H1 (cell line): ENCODE measurements around the gene TBC1D22A. TPM values are rescaled to one million over a fixed set of nuclear protein-coding genes. Genes with fewer than 3 reads are reported as not detected.

ENCODE experiments used
- CTCF ChIA-PET: fragments of 300-600 bp; sonication (Branson Sonifier 250); formaldehyde crosslinking; loops from one replicate; lab custom pipeline; 2021; ENCODE audit not compliant: partially characterized antibody; lab: Charles Lee
- POLR2A ChIA-PET: fragments of 300-600 bp; sonication (Branson Sonifier 250); formaldehyde crosslinking; loops from one replicate; lab custom pipeline; 2021; ENCODE audit warnings: inconsistent platforms; ENCODE audit not compliant: partially characterized antibody; lab: Charles Lee
- DNase-seq, 2 experiments: peaks; one replicate each; pipeline versions ENCODE4 v3.0.0 to v3.0.0-alpha.2; 2010 to 2022; ENCODE audit warnings: low spot score in 2 of 2, low read depth in 1 of 2, mixed read lengths in 1 of 2
- FAIRE-seq: peaks from 2 replicates; lab custom pipeline; 2011; peaks lifted over from hg19 to GRCh38; lab: Jason Lieb, UNC
- H2AFZ ChIP-seq: 2 replicates; pipeline ENCODE4 v1.8.1; 2012; ENCODE audit warnings: low read length, inconsistent platforms
- H2AK5ac ChIP-seq: 2 replicates; pipeline ENCODE4 v1.6.1; 2013; ENCODE audit warnings: low read depth, low read length
- H2BK120ac ChIP-seq: replicated peaks from 2 replicates; pipeline ENCODE3; 2013; ENCODE audit warnings: low read depth, low read length, inconsistent platforms
- H2BK12ac ChIP-seq: 2 replicates; pipeline ENCODE4 v1.6.1; 2013; ENCODE audit warnings: low read depth, low read length
- H2BK15ac ChIP-seq: 2 replicates; pipeline ENCODE4 v1.6.1; 2013; ENCODE audit warnings: low read length
- H2BK20ac ChIP-seq: 2 replicates; pipeline ENCODE4 v1.6.1; 2013; ENCODE audit warnings: low read length
- H2BK5ac ChIP-seq: 2 replicates; pipeline ENCODE4 v1.6.1; 2013; ENCODE audit warnings: low read depth, low read length
- H3K14ac ChIP-seq: 2 replicates; pipeline ENCODE4 v1.6.1; 2013; ENCODE audit warnings: inconsistent platforms; ENCODE audit not compliant: insufficient read length
- H3K18ac ChIP-seq: 2 replicates; pipeline ENCODE4 v1.6.1; 2013; ENCODE audit warnings: low read length; ENCODE audit errors: extremely low read depth
- H3K23ac ChIP-seq: 2 replicates; pipeline ENCODE4 v1.6.1; 2013; ENCODE audit warnings: inconsistent platforms; ENCODE audit not compliant: insufficient read length
- H3K23me2 ChIP-seq: 2 replicates; pipeline ENCODE4 v1.6.1; 2013; ENCODE audit warnings: low read depth, low read length
- H3K27ac ChIP-seq: 2 replicates; pipeline ENCODE4 v1.6.1; 2011; ENCODE audit warnings: low read depth, low read length, inconsistent platforms
- H3K27me3 ChIP-seq, 4 experiments: replicated peaks in 1 of 4; 1 replicate in 1 of 4; 2 replicates in 3 of 4; pipeline versions ENCODE4 v1.6.1 to v1.8.1; 2011 to 2013; ENCODE audit warnings: low read length in 3 of 4, mild to moderate bottlenecking in 3 of 4, inconsistent platforms in 2 of 4, mixed read lengths in 2 of 4, moderate library complexity in 1 of 4; ENCODE audit not compliant: control insufficient read depth in 3 of 4, insufficient read depth in 3 of 4; ENCODE audit errors: extremely low read depth in 1 of 4
- H3K36me3 ChIP-seq, 4 experiments: 2 replicates each; pipeline versions ENCODE4 v1.6.1 to v1.8.1; 2011 to 2013; ENCODE audit warnings: mild to moderate bottlenecking in 4 of 4, low read length in 3 of 4, moderate library complexity in 2 of 4, control low read depth in 1 of 4, inconsistent platforms in 1 of 4; ENCODE audit not compliant: insufficient read depth in 4 of 4, control insufficient read depth in 2 of 4
- H3K4ac ChIP-seq: replicated peaks from 2 replicates; pipeline ENCODE3; 2013; ENCODE audit warnings: low read length, low read depth, mixed read lengths, inconsistent platforms; ENCODE audit not compliant: insufficient read length
- H3K4me1 ChIP-seq, 4 experiments: replicated peaks in 1 of 4; 1 replicate in 1 of 4; 2 replicates in 3 of 4; pipeline versions ENCODE4 v1.6.1 to v1.8.1; 2011 to 2013; ENCODE audit warnings: low read length in 3 of 4, inconsistent platforms in 2 of 4, mixed read lengths in 1 of 4; ENCODE audit not compliant: insufficient read depth in 4 of 4, control insufficient read depth in 3 of 4
- H3K4me2 ChIP-seq, 2 experiments: 2 replicates each; pipeline versions ENCODE4 v1.6.1 to v1.8.1; 2011 to 2013; ENCODE audit warnings: low read depth in 2 of 2, low read length in 2 of 2, control low read depth in 1 of 2, inconsistent platforms in 1 of 2, mild to moderate bottlenecking in 1 of 2; ENCODE audit not compliant: insufficient read depth in 1 of 2
- H3K4me3 ChIP-seq, 4 experiments: fragments of 200-600, 300-600 bp in 1 of 4; sonication (generic), shearing (Covaris generic), sonication (Bioruptor Twin) in 1 of 4; 2 replicates each; pipeline versions ENCODE4 v1.5.1 to v1.8.1; 2011 to 2016; ENCODE audit warnings: low read length in 4 of 4, low read depth in 3 of 4, control low read depth in 2 of 4, inconsistent platforms in 2 of 4, mild to moderate bottlenecking in 2 of 4, mixed read lengths in 1 of 4, moderate library complexity in 1 of 4; ENCODE audit not compliant: insufficient read depth in 2 of 4; ENCODE audit errors: extremely low read depth in 1 of 4
- H3K56ac ChIP-seq: replicated peaks from 2 replicates; pipeline ENCODE3; 2013; ENCODE audit warnings: low read depth, mild to moderate bottlenecking, mixed read lengths, low read length, inconsistent platforms; ENCODE audit not compliant: insufficient read length
- H3K79me1 ChIP-seq: 2 replicates; pipeline ENCODE4 v1.6.1; 2013; ENCODE audit warnings: low read depth, low read length, control low read depth
- H3K79me2 ChIP-seq, 2 experiments: 2 replicates each; pipeline versions ENCODE4 v1.6.1 to v1.8.1; 2012 to 2013; ENCODE audit warnings: low read length in 2 of 2, mild to moderate bottlenecking in 2 of 2, inconsistent platforms in 1 of 2; ENCODE audit not compliant: insufficient read depth in 2 of 2, control insufficient read depth in 1 of 2
- H3K9ac ChIP-seq, 4 experiments: replicated peaks in 1 of 4; 1 replicate in 1 of 4; 2 replicates in 3 of 4; pipeline versions ENCODE4 v1.6.1 to v1.8.1; 2011 to 2013; ENCODE audit warnings: low read depth in 3 of 4, low read length in 3 of 4, control low read depth in 2 of 4, mild to moderate bottlenecking in 2 of 4, moderate library complexity in 2 of 4, inconsistent platforms in 1 of 4; ENCODE audit errors: extremely low read depth in 1 of 4
- H3K9me3 ChIP-seq, 2 experiments: 2 replicates each; pipeline versions ENCODE4 v1.6.1 to v1.8.1; 2012 to 2013; ENCODE audit warnings: mild to moderate bottlenecking in 2 of 2, moderate library complexity in 2 of 2, control low read depth in 1 of 2, inconsistent platforms in 1 of 2, low read depth in 1 of 2, low read length in 1 of 2, mixed read lengths in 1 of 2; ENCODE audit not compliant: insufficient read depth in 2 of 2
- H4K20me1 ChIP-seq, 2 experiments: replicated peaks in 1 of 2; 2 replicates each; pipeline versions ENCODE3 to v1.8.1; 2011 to 2013; ENCODE audit warnings: inconsistent platforms in 2 of 2, low read length in 2 of 2, mild to moderate bottlenecking in 1 of 2; ENCODE audit not compliant: insufficient read depth in 2 of 2, control insufficient read depth in 1 of 2
- H4K5ac ChIP-seq: 2 replicates; pipeline ENCODE4 v1.6.1; 2013; ENCODE audit warnings: low read length, low read depth, mixed read lengths, inconsistent platforms; ENCODE audit not compliant: insufficient read length
- H4K8ac ChIP-seq: 2 replicates; pipeline ENCODE4 v1.8.0; 2013; ENCODE audit warnings: mild to moderate bottlenecking, moderate library complexity, low read length, inconsistent platforms; ENCODE audit not compliant: insufficient read depth; ENCODE audit errors: extremely low read depth
- H4K91ac ChIP-seq: replicated peaks from 2 replicates; pipeline ENCODE3; 2013; ENCODE audit warnings: low read length, mixed read lengths, inconsistent platforms; ENCODE audit not compliant: insufficient read length
- BACH1 ChIP-seq: IDR thresholded peaks from 2 replicates; pipeline ENCODE4 v1.6.1; 2012; ENCODE audit warnings: low read length, improper control_type of control experiment
- BRCA1 ChIP-seq: IDR thresholded peaks from 2 replicates; pipeline ENCODE4 v1.6.1; 2012; ENCODE audit warnings: low read depth, low read length, improper control_type of control experiment
- CHD1 ChIP-seq: IDR thresholded peaks from 2 replicates; pipeline ENCODE4 v1.6.1; 2012; ENCODE audit warnings: low read depth, low read length, improper control_type of control experiment
- FOSL1 ChIP-seq: IDR thresholded peaks from 2 replicates; pipeline ENCODE4 v1.6.1; 2011; ENCODE audit warnings: mild to moderate bottlenecking, low read depth, low read length, moderate library complexity; ENCODE audit not compliant: insufficient read depth
- HDAC6 ChIP-seq: IDR thresholded peaks from one replicate; pipeline ENCODE4 v1.7.1; 2012; ENCODE audit warnings: low read depth, mild to moderate bottlenecking, inconsistent platforms, low read length, moderate library complexity
- KDM1A ChIP-seq: fragments of 200-600, 300-600 bp; sonication (generic); IDR thresholded peaks from 2 replicates; pipeline ENCODE4 v1.7.1; 2016; ENCODE audit warnings: mild to moderate bottlenecking, low read length, borderline replicate concordance
- MAX ChIP-seq: IDR thresholded peaks from 2 replicates; pipeline ENCODE4 v1.6.1; 2012; ENCODE audit warnings: inconsistent platforms
- NANOG ChIP-seq: IDR thresholded peaks from 2 replicates; pipeline ENCODE4 v1.6.1; 2011; ENCODE audit warnings: low read length, low read depth, mild to moderate bottlenecking, inconsistent platforms; ENCODE audit not compliant: insufficient read depth, poor library complexity, severe bottlenecking
- RFX5 ChIP-seq: IDR thresholded peaks from 2 replicates; pipeline ENCODE4 v1.6.1; 2011; ENCODE audit warnings: low read depth, low read length, improper control_type of control experiment, borderline replicate concordance
- RNF2 ChIP-seq: fragments of 200-900, 300-1000 bp; sonication (generic); IDR thresholded peaks from 2 replicates; pipeline ENCODE4 v1.7.1; 2016; ENCODE audit warnings: borderline replicate concordance, low read depth, mild to moderate bottlenecking, antibody characterized with exemption, low read length; ENCODE audit not compliant: poor library complexity, severe bottlenecking; ENCODE audit errors: missing control alignments
- SP4 ChIP-seq: IDR thresholded peaks from 2 replicates; pipeline ENCODE4 v1.6.1; 2012; ENCODE audit warnings: low read length, inconsistent platforms
- SRF ChIP-seq: IDR thresholded peaks from 2 replicates; pipeline ENCODE4 v1.6.1; 2011; ENCODE audit warnings: mild to moderate bottlenecking, low read depth, low read length, moderate library complexity
- TAF1 ChIP-seq: IDR thresholded peaks from 2 replicates; pipeline ENCODE4 v1.6.1; 2011; ENCODE audit warnings: mild to moderate bottlenecking, low read depth, low read length
- TAF7 ChIP-seq: optimal IDR thresholded peaks from 2 replicates; pipeline ENCODE3; 2011; ENCODE audit warnings: low read depth, mild to moderate bottlenecking, inconsistent platforms, low read length, moderate library complexity, borderline replicate concordance
- ZNF274 ChIP-seq: IDR thresholded peaks from 2 replicates; pipeline ENCODE4 v1.7.0; 2012; ENCODE audit warnings: low read length, borderline replicate concordance; ENCODE audit errors: extremely low read depth
- WGBS, 2 experiments: shearing (Covaris generic) in 1 of 2; methylation state at CpG; one replicate each; pipeline versions ENCODE4 v1.1.6 to v1.1.7; 2013 to 2015; ENCODE audit warnings: low lambda C conversion rate in 2 of 2, mixed read lengths in 2 of 2, inconsistent platforms in 1 of 2, low coverage in 1 of 2, missing lambda C conversion rate in 1 of 2; ENCODE audit not compliant: insufficient replicate concordance in 2 of 2, insufficient coverage in 1 of 2, insufficient read length in 1 of 2; ENCODE audit errors: extremely low coverage in 1 of 2, missing lambda C conversion rate in 1 of 2; 5-methylcytosine and 5-hydroxymethylcytosine counted together
- polyA plus RNA-seq, 7 experiments: library from polyadenylated mRNA; depleted of rRNA in 3 of 7; stranded (reverse) in 5 of 7; unstranded in 2 of 7; fragments of >200 nt in 5 of 7; fragments of 200-250 nt in 2 of 7; gene quantifications; 1 replicate in 5 of 7; 2 replicates in 1 of 7; 4 replicates in 1 of 7; pipeline versions ENCODE4 v1.2.1 to v1.2.3, GENCODE V29; 2011 to 2013; ENCODE audit warnings: missing spikeins in 2 of 7, mixed read lengths in 2 of 7
- total RNA-seq: library from RNA; stranded (reverse); fragmentation: NEBNext Ultra II Directional; extraction: Animal tissue kit (Norgen Biotek cat#: 25700); gene quantifications from 2 replicates; pipeline ENCODE4 v1.2.1, GENCODE V29; 2021

TBC1D22A gene
- total and polyA plus RNA-seq, 2 of the 8 experiments (the other 6 are each of a cell fraction or from before 2014, with no cell fraction given) = 11.9 to 18.4 TPM

GRCh38 chr22:47107431-47107830 is 345.0 kb downstream of the TBC1D22A start:
- no peaks in the 10 kb centered on the region for H3K9me3 ChIP-seq
- H2BK20ac ChIP-seq = no peak overlapping the region
- no peak for FAIRE-seq
- DNase-seq = no peak
- H3K23ac ChIP-seq = no peak overlapping the region
- no peak overlapping the region for H4K5ac ChIP-seq
- no peak overlapping the region for H2AK5ac ChIP-seq
- no peak overlapping the region for H2BK5ac ChIP-seq
- H3K4me3 ChIP-seq = no peak overlapping the region
- no peak overlapping the region for H4K8ac ChIP-seq
- H3K4ac ChIP-seq = no peak overlapping the region
- H3K56ac ChIP-seq = no peak overlapping the region
- no peak overlapping the region for H2BK120ac ChIP-seq
- no peak overlapping the region for H2BK15ac ChIP-seq
- 76% methylated on average over 2 of the region's 2 CpGs; no CpG with 5 or more reads in 1 of the 2 experiments for WGBS, 2 experiments
- H3K18ac ChIP-seq = no peak overlapping the region
- no peak overlapping the region for H3K14ac ChIP-seq
- no peak overlapping the region for H3K4me2 ChIP-seq
- no peaks in the 10 kb centered on the region for H3K36me3 ChIP-seq
- CTCF ChIA-PET = interaction anchor here (1.8 kb wide), 1 partner anchor 25 kb away, joined by 4 read pairs; no protein-coding TSS in a partner anchor
- H3K79me1 ChIP-seq = no peaks in the 10 kb centered on the region
- H2BK12ac ChIP-seq = no peak overlapping the region
- H3K4me1 ChIP-seq = peaks cover 3 to 6% (median 5%) of the 10 kb centered on the region in 4 experiments
- POLR2A ChIA-PET = no interaction called here
- H4K91ac ChIP-seq = no peak overlapping the region
- H3K27ac ChIP-seq = no peak overlapping the region
- H3K79me2 ChIP-seq = no peaks in the 10 kb centered on the region
- H3K9ac ChIP-seq = no peak overlapping the region
- no peaks in the 10 kb centered on the region for H3K27me3 ChIP-seq
- no peak overlapping the region for H2AFZ ChIP-seq
- no peaks in the 10 kb centered on the region for H3K23me2 ChIP-seq
- H4K20me1 ChIP-seq = no peaks in the 10 kb centered on the region
- TF ChIP-seq TAF1 (no peak), CHD1 (no peak), FOSL1 (no peak), SRF (no peak), TAF7 (no peak), RFX5 (no peak), ZNF274 (no peak), MAX (no peak), RNF2 (no peak), BACH1 (no peak), KDM1A (no peak), HDAC6 (no peak), NANOG (no peak), SP4 (no peak), BRCA1 (no peak)
